Breast epithelium (tissue), 4 donors: ENCODE measurements around the gene BRSK1. TPM values are rescaled to one million over a fixed set of nuclear protein-coding genes. Genes with fewer than 3 reads are reported as not detected.

Experiments
- DNase-seq, 2 donors: peaks; one replicate each; pipeline ENCODE4 v3.0.0-alpha.2; 2019; ENCODE audit warnings: low spot score in 2 of 2
- H3K27ac ChIP-seq, 2 donors: fragments of 200-600 bp; sonication (generic) in 1 of 2; one replicate each; pipeline ENCODE4 v1.5.1; 2016 to 2019; ENCODE audit warnings: mild to moderate bottlenecking in 1 of 2
- H3K27me3 ChIP-seq, 2 donors: fragments of 200-600 bp; sonication (generic) in 1 of 2; one replicate each; pipeline versions ENCODE4 v1.5.1 to v1.6.0; 2017 to 2019; ENCODE audit warnings: control low read depth in 1 of 2, mild to moderate bottlenecking in 1 of 2
- H3K36me3 ChIP-seq: fragments of 200-600 bp; one replicate; pipeline ENCODE4 v1.5.1; 2019
- H3K4me1 ChIP-seq, 2 donors: fragments of 200-600 bp; sonication (generic); one replicate each; pipeline ENCODE4 v1.5.1; 2016 to 2019; ENCODE audit warnings: control low read depth in 1 of 2
- H3K4me3 ChIP-seq, 3 donors: fragments of 200-600 bp; sonication (generic); 1 replicate in 2 of 3; 2 replicates in 1 of 3; pipeline ENCODE4 v1.5.1; 2016 to 2019; ENCODE audit warnings: mild to moderate bottlenecking in 3 of 3, moderate library complexity in 2 of 3
- H3K9me3 ChIP-seq, 2 donors: fragments of 200-600 bp; sonication (generic) in 1 of 2; one replicate each; pipeline ENCODE4 v1.5.1; 2016 to 2019; ENCODE audit warnings: control low read depth in 1 of 2
- POLR2A ChIP-seq: fragments of 450-650 bp; IDR thresholded peaks from one replicate; pipeline ENCODE4 v1.6.1; 2016; ENCODE audit warnings: antibody characterized with exemption, mild to moderate bottlenecking, moderate library complexity
- POLR2AphosphoS5 ChIP-seq, 3 donors: sonication (generic); formaldehyde crosslinking; IDR thresholded peaks; one replicate each; pipeline ENCODE4 v1.6.1; 2017; ENCODE audit warnings: antibody characterized with exemption in 3 of 3
- intact Hi-C: fragments of 100-400 bp; cut with DNase I; formaldehyde crosslinking; loops from one replicate; pipeline ENCODE4 v1.15.1; 2023; ENCODE audit warnings: low total_unique reads
- total RNA-seq, 3 donors: library from RNA; depleted of rRNA; stranded (reverse); fragments of >200 nt; gene quantifications; one replicate each; pipeline ENCODE4 v1.1.0, GENCODE V29; 2016
- TF ChIP-seq, protein P1 (sequence below), 3 donors: fragments of 450-650 bp; IDR thresholded peaks; one replicate each; pipeline ENCODE4 v1.5.1; 2016 to 2017; ENCODE audit warnings: antibody characterized with exemption in 3 of 3, mild to moderate bottlenecking in 3 of 3, moderate library complexity in 3 of 3

The BRSK1 gene
- total RNA-seq, 3 donors from 2014 or later, result 2.5 to 4.6 TPM; not detected in 1

DNA sequence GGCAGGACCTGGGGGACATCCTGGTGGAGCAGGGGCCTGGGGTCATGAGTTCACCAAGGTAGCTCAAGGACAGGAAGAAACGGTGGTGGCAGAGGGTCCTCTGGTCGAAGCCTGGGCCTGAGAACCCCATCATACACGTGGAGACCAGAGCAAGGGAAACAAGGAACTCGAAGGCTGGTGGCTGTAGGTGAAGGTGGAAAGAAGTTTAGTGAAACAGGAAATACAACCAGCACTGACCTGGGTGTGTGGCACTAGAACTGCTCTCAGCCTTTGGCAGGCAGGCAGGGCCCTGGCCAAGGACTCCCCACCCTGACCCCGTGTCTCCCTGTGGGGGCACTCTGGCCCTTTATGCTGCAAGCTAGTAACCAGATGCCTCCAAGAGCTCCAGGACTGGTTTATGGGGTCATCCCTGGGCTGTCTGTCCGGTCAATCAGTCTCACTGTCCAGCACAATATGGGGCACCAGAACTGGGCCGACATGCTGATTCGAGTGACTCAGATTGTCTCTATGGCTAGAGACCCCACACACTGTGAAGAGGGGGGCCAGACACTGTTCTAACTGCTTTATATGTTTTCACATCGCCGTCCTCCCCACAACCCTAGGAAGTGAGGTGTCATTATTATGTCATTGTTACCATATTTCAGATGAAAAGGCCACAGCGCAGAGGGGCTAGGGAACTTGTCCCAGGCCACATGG, 67.0 kb downstream of the BRSK1 start:
- intact Hi-C loops, result no loop called here
- Histone ChIP-seq H3K4me1 (peaks cover 0 to 4% of the 10 kb centered on the region in 2 donors), H3K4me3 (no peak overlapping the region), H3K27me3 (peaks cover 11 to 32% of the 10 kb centered on the region in 2 donors), H3K36me3 (no peaks in the 10 kb centered on the region), H3K9me3 (no peaks in the 10 kb centered on the region), H3K27ac (no peak overlapping the region)
- TF ChIP-seq POLR2A (no peak), POLR2AphosphoS5 (IDR thresholded peaks at IDR 0.05) (no peak)
- TF ChIP-seq, protein P1, sequence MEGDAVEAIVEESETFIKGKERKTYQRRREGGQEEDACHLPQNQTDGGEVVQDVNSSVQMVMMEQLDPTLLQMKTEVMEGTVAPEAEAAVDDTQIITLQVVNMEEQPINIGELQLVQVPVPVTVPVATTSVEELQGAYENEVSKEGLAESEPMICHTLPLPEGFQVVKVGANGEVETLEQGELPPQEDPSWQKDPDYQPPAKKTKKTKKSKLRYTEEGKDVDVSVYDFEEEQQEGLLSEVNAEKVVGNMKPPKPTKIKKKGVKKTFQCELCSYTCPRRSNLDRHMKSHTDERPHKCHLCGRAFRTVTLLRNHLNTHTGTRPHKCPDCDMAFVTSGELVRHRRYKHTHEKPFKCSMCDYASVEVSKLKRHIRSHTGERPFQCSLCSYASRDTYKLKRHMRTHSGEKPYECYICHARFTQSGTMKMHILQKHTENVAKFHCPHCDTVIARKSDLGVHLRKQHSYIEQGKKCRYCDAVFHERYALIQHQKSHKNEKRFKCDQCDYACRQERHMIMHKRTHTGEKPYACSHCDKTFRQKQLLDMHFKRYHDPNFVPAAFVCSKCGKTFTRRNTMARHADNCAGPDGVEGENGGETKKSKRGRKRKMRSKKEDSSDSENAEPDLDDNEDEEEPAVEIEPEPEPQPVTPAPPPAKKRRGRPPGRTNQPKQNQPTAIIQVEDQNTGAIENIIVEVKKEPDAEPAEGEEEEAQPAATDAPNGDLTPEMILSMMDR (IDR thresholded peaks at IDR 0.05), result no peak
- no peak for DNase-seq

DNA sequence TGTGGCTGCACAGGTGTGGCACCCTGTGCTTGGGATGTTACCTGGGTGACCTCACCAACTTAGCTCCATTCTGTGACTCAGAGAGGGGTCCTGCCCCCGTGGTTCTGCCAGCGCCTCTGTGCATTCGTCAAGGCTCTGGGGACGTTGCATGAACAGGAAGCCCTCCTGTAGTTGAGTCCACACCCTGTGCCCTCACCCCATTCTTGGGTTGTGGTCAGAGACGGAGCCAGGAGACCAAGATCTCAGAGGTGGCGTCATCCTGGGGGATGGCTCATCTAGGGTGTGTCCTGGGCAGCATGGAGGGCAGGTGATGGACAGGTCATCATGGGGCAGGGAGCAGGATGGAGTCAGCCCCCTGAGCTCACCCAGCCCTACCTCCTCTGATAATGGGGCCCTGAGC, 68.2 kb downstream of the BRSK1 start:
- intact Hi-C loops, result no loop called here
- H3K9me3 ChIP-seq, result no peaks in the 10 kb centered on the region
- peaks cover 11 to 32% of the 10 kb centered on the region in 2 donors for H3K27me3 ChIP-seq
- no peak overlapping the region for H3K27ac ChIP-seq
- TF ChIP-seq, protein P1 (IDR thresholded peaks at IDR 0.05), result no peak
- TF ChIP-seq POLR2AphosphoS5 (IDR thresholded peaks at IDR 0.05), result no peak
- no peak for TF ChIP-seq POLR2A
- DNase-seq, result no peak
- H3K4me3 ChIP-seq, result no peak overlapping the region
- peaks cover 0 to 4% of the 10 kb centered on the region in 2 donors for H3K4me1 ChIP-seq
- H3K36me3 ChIP-seq, result no peaks in the 10 kb centered on the region

DNA sequence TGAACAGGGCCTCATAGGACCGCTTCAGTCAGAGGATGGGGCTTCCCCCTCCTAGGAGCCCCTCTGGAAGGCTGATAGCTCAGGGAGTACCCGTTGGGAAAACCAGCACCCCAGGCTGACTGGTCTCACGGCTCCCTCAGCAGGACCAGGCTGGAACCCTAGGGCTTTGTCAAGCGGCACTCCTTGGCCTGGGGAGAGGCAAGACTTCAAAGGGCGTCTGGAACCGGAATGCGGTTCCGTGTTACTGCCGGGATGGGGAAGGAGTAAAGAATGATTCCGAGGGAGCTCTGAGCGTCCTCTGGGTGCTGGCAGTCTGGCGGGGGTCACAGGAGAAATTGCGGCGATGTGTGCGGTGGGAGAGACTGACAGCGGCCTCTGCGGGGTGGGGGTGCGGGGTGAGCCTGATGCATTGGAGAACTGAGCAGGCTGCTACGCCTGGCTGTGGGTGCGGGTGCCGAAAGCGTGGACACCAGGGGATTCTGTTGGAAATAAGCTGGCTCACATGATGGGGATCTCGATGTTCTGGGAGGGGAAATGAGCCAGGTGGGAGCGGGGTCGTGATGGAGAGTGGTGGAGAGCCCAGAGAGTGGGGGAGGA, 68.8 kb downstream of the BRSK1 start:
- DNase-seq, result no peak
- Histone ChIP-seq H3K27me3 (peaks cover 11 to 32% of the 10 kb centered on the region in 2 donors), H3K27ac (no peak overlapping the region), H3K36me3 (no peaks in the 10 kb centered on the region), H3K9me3 (no peaks in the 10 kb centered on the region), H3K4me3 (peak overlapping the region in 1 of 3 donors; percentile 70), H3K4me1 (peaks cover 0 to 4% of the 10 kb centered on the region in 2 donors)
- intact Hi-C loops, result no loop called here
- TF ChIP-seq, protein P1 (IDR thresholded peaks at IDR 0.05), result no peak
- no peak for TF ChIP-seq POLR2A
- no peak for TF ChIP-seq POLR2AphosphoS5 (IDR thresholded peaks at IDR 0.05)

DNA sequence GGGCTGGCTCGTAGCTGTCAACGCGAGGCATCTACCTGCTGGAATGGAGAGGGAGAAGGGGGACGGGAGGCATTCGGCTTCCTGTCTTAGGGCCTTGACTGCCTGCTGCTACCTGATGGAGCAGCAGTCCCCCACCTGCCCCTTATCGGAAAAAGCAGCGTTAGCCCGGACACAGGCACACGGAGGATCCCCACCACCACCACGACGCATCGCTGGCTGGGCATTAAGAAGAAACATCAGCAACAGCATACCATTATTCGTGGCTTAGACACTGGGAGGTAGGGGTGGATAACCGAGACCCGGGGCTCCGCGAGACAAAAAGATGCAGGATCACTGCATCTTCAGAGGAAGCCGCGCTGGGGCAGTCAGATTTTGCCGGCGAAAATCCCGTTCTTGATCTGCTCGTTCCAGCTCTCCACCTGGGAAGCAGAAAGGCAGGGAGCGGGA, 69.6 kb downstream of the BRSK1 start:
- H3K4me1 ChIP-seq, result peaks cover 0 to 4% of the 10 kb centered on the region in 2 donors
- H3K36me3 ChIP-seq, result no peaks in the 10 kb centered on the region
- H3K27ac ChIP-seq, result no peak overlapping the region
- peaks cover 11 to 32% of the 10 kb centered on the region in 2 donors for H3K27me3 ChIP-seq
- intact Hi-C loops, result no loop called here
- H3K9me3 ChIP-seq, result no peaks in the 10 kb centered on the region
- DNase-seq, result no peak
- TF ChIP-seq POLR2AphosphoS5 (IDR thresholded peaks at IDR 0.05) (no peak), POLR2A (no peak)
- TF ChIP-seq, protein P1 (IDR thresholded peaks at IDR 0.05), result no peak
- H3K4me3 ChIP-seq, result peak overlapping the region; percentile 22 to 70 (median 50)
